HS-27A (cell line): ENCODE results near the gene PLP2.

Source experiments
- DNase-seq: peaks from one replicate; pipeline ENCODE4 v3.0.0-alpha.2; 2012; ENCODE audit warnings: low read depth, missing footprints

Gene PLP2

GRCh38 chrX:49186125-49187027 is 14.7 kb downstream of the PLP2 start, which contains the start of gene PRICKLE3:
Gene PRICKLE3, minus strand, starts transcription at chrX:49186373. Its CDS starts 76 bp downstream, at chrX:49186297.
- no peak for DNase-seq

- DNase-seq: no peak
These were observed 15.3 kb downstream of the PLP2 start for GRCh38 chrX:49187028-49187394.

GRCh38 chrX:49187526-49187925 is 15.8 kb downstream of the PLP2 start:
- no peak for DNase-seq

DNA sequence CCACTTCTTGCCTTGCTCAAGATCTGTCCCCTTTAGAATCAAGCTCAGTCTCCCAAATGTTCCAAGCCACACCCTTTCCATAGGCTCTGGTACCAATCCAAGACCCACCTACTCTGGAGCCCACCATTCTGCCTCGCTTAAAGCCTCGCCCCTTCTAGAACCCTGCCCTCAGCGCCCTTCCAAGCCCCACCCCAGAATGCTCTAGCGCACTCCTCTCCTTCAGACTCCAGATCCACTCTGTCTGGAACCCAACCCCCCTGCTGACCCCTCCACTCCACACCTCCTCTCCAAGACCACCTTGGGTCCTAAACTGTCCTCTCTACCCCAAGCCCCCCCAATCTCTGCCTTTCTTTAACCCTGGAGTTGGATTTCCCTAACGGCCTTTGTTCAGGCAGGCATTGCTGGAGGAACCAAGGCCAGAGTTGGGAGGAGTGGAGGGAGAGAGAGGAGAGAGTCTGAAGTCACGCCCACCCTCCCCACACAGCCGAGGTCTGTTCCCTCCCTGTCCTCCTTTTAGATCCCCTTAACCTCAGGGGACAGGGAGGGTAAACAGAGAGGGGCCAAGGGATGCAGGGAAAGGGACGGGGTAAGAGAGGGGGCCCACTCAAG is 16.9 kb downstream of the PLP2 start:
- no peak for DNase-seq

- DNase-seq: no peak
These were observed 17.9 kb downstream of the PLP2 start for GRCh38 chrX:49189606-49190005.

- peak; percentile 89 for DNase-seq
These were observed 19.3 kb downstream of the PLP2 start for GRCh38 chrX:49190821-49191573.

GRCh38 chrX:49191574-49192011 is 19.9 kb downstream of the PLP2 start:
- DNase-seq: no peak

DNA sequence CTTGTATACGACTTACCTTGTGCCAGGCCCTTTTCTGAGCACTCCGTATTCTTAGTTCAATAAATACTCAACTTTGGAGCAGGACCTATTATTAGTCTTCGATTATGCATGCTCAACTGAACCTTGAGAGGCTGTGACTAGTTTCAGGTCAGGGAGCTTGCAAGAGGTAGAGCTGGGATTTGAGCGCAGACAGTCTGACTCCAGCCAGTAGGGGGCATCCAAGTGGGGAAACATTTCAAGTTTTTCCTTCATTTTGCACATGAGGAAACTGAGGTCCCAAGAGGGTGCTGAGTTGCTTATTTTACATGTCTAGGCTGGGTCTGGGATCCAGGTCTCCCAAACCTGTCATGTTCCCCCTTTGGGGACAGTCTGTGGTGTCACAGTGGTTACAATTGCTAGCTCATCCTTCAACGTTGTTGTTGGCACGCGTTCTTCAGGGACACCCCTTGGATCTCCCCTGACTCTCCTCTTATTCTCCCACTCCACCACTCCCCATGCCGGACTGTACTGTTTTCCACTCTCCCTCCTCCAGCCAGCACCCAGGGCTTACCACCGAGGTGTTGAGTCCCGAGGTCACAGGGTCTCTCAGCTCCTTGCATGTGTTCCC is 21.1 kb downstream of the PLP2 start:
- no peak for DNase-seq

- DNase-seq: no peak
These were observed 21.9 kb downstream of the PLP2 start for GRCh38 chrX:49193542-49193964.

DNA sequence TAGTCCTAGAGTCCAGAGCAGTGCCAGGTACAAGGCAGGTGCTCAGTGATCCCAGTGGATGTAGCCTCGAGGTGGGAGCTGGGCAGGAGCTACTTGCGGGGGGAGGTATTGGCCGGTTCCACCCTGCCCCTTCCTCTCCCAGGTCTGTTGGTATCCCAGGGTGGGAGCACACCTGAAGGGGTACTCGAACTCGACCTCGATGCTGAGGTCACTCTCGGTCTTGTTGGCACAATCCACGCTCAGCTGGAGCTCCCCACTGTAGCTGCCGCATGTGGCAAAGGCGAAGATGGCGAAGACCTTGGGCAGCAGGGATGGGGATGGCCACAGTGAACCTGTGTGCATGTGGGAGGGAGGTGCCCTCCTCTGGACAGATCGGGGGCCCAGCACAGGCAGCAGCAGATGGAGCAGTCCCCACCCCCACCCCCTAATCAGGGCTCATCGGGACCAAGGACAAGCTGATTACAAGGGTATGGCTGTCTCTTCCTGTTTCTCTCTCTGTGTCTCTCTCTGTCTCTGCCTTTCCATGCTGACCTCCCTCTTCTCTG is 25.9 kb downstream of the PLP2 start:
- DNase-seq: no peak

- no peak for DNase-seq
These were observed 27.0 kb downstream of the PLP2 start for GRCh38 chrX:49198540-49199314.

DNA sequence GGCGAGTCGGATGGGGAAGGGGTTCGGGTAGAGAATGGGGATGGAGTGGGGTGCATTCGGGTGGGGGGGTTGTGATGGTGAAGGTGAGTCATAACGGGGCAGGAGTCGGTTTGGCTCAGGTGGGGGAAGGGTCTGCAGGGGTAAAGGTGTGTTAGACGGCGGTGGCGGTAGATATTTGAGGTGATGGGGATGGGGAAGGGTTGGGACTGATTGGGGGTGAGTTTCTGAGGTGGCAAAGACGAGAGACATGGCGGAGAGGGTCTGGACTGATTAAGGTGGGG is 27.6 kb downstream of the PLP2 start:
- DNase-seq: no peak

GRCh38 chrX:49199906-49200771 is 28.4 kb downstream of the PLP2 start, which contains the start of gene SYP:
Gene SYP, minus strand, starts transcription at chrX:49200193. Its CDS starts 7 bp downstream, at chrX:49200186.
- peak; percentile 26 for DNase-seq

GRCh38 chrX:49202022-49202421 is 30.3 kb downstream of the PLP2 start:
- no peak for DNase-seq

DNA sequence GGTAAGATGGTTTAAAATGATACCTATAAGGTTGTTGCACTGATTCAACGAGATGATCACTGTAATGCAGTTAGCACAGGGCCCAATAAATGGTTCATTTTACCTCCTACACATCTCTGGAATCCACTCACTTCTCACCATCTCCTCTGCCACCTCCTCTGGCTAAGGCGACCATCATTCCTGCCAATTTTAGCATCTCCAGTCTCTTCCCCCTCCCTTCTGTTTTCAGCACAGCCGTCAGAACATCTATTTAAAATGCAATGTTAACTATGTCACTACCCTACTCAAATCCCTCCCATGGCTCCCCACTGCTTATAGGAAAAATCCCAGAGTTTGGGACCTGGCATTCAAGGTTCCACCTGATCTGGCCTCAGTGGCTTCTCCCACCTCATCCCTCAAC is 31.8 kb downstream of the PLP2 start:
- no peak for DNase-seq

- DNase-seq: no peak
These were observed 32.3 kb downstream of the PLP2 start for GRCh38 chrX:49204017-49204416.

DNA sequence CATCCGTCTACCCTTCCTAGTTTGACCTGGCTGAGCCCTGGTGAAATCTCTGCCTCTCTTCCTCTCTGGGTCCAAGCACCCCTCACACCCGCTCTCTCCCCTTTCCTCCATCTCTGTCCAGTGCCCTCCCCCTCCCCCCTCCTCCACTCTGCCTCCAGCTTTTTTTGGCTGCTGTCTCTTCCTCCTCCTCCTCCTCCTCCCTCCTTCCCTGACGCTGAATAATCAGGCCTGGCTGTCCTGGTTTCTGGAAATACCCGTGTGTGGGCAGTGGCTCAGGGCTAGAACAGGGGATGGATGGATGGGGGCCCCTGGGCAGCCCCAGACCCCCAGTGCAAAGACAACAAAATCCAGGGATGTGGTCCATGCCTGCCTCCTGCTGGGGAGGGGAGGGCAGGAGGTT is 33.0 kb downstream of the PLP2 start:
- no peak for DNase-seq

DNA sequence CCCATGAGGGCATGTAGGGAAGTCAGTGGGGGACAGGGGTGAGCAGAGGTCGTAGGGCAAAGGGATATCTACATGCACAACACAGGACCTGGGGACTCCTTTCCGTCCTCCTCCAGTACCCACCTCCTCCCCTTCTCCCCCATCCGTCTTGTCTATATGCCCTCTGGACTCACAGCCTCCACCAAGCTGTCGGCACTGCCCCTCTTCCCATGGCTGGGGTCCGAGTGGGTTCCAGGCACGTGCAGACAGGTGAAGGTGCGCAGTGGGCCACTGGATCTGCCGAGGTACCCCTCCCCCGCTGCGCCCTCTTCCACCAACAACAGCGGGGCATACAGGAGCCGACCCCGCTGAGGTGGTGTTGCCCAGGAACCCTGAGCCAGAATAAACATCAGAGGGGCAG is 33.7 kb downstream of the PLP2 start:
- no peak for DNase-seq

GRCh38 chrX:49206543-49206942 is 34.8 kb downstream of the PLP2 start:
- no peak for DNase-seq

DNA sequence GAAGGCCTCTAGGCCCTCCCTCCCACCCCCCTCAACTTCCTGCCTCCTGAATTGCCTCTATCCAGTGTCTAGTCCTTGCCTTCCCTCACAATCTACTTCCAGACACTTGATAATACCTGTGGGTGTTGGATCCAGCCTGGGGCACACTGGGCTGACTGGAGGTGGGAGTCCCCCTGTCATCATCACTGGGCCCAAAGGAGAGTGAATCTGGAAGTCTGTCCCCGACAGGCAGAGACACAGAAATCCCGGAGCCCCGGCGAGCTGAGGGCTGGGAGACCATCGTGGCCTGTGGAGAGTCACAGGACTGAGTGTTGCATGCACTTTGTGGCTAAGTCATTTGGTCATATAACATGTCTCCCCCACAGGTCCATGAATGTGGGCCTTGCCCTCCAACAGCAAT is 36.7 kb downstream of the PLP2 start:
- no peak for DNase-seq
